Measurements from ENCODE around the gene ELMOD3. TPM values are rescaled to one million over a fixed set of nuclear protein-coding genes. Genes with fewer than 3 reads are reported as not detected.

ELMOD3 gene
- total RNA-seq, 4 donors from 2014 or later: 17.4 to 21.5 (median 18.3) TPM

DNA sequence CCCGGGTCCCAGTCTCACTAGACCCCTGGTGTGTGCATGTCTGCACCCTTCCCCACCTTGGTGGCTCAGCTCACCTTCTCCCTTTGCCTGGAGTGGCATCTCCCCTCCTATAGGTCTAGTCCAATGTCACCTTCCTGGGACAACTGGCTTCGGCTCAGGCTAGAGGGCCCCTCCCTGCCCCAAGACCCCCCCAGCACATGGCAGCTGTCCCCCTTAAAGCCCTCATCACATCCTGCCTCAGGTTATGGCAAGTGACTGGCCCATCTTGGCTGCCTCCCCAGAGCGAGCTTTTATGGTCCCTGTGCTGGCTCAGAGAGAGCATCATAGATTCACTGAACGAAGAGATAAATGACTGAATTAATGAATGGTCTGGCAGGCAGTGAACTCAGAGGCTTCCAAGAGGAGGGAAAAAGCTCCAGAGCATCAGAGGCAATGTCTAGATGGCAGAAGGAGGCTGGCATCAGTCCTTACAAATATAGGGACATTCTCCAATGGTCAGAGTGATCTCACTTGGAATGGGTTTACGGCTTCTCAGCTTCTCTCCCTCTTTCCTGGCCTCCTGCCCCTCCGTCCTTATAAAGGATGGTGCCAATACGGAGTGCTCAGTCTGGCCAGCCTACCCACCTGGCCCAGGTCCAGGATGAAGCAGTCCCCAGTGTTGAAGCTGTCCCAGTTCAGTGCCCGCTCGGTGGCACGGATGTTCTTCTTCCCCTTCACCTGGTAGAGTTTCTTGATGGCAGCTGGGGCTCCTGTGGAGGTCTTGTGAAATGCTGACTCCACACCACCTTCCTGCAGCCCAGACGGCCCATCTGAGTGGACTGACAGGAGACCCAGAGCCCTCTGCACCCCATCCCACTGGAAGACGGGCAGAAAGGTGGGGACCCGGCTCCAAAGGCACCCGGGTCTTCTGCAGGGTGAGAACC is 46.2 kb downstream of the ELMOD3 start:
- intact Hi-C loops (cut with DNase I): no loop called here
- WGBS: 57% methylated on average over 8 of the region's 14 CpGs
- no peak for DNase-seq (ENCODE audit: extremely low spot score)

DNA sequence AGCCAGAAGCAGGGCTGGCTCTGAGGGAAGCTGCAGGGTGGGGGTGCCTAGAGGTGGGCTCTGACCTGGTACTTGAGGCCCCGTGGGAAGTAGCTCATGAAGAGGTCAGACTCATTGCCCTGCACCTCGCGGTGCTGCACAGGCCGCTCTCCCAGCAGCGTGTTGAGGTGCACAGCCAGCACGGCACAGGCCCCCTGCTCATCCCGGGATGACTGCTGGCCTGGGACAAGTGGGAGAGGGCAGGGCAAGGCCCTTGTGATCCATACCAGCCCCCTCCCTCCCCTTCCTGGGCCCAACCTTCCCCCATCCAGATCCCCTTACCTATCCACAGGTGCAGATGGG is 46.9 kb downstream of the ELMOD3 start:
- TF ChIP-seq EP300 (IDR thresholded peaks at IDR 0.05): no peak
- TF ChIP-seq POLR2AphosphoS5 (IDR thresholded peaks at IDR 0.05): no peak
- TF ChIP-seq, protein P1, sequence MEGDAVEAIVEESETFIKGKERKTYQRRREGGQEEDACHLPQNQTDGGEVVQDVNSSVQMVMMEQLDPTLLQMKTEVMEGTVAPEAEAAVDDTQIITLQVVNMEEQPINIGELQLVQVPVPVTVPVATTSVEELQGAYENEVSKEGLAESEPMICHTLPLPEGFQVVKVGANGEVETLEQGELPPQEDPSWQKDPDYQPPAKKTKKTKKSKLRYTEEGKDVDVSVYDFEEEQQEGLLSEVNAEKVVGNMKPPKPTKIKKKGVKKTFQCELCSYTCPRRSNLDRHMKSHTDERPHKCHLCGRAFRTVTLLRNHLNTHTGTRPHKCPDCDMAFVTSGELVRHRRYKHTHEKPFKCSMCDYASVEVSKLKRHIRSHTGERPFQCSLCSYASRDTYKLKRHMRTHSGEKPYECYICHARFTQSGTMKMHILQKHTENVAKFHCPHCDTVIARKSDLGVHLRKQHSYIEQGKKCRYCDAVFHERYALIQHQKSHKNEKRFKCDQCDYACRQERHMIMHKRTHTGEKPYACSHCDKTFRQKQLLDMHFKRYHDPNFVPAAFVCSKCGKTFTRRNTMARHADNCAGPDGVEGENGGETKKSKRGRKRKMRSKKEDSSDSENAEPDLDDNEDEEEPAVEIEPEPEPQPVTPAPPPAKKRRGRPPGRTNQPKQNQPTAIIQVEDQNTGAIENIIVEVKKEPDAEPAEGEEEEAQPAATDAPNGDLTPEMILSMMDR (IDR thresholded peaks at IDR 0.05): no peak
- TF ChIP-seq POLR2A (IDR thresholded peaks at IDR 0.05; ENCODE audit: low read depth): no peak
- Histone ChIP-seq H3K27me3 (no peaks in the 10 kb centered on the region), H3K9me3 (peaks cover 0 to 5% (median 0%) of the 10 kb centered on the region in 4 donors), H3K36me3 (peaks cover 0 to 19% (median 0%) of the 10 kb centered on the region in 4 donors), H3K4me1 (peaks cover 0 to 15% (median 12%) of the 10 kb centered on the region in 4 donors), H3K27ac (replicated peaks in 1 of 4) (no peak overlapping the region), H3K4me3 (no peak overlapping the region)
- no peak for DNase-seq (ENCODE audit: extremely low spot score)
- intact Hi-C loops (cut with DNase I): no loop called here
- WGBS: no CpG with 5 or more reads among the region's 7 CpGs

More for the DNA sequence above, 46.2 kb downstream of the ELMOD3 start:
- TF ChIP-seq POLR2A (IDR thresholded peaks at IDR 0.05; ENCODE audit: low read depth) (no peak), EP300 (IDR thresholded peaks at IDR 0.05) (no peak), POLR2AphosphoS5 (IDR thresholded peaks at IDR 0.05) (no peak)
- TF ChIP-seq, protein P1 (IDR thresholded peaks at IDR 0.05): no peak
- no peaks in the 10 kb centered on the region for H3K27me3 ChIP-seq
- peaks cover 0 to 5% (median 0%) of the 10 kb centered on the region in 4 donors for H3K9me3 ChIP-seq
- H3K27ac ChIP-seq (replicated peaks in 1 of 4): no peak overlapping the region
- H3K36me3 ChIP-seq: peaks cover 0 to 19% (median 0%) of the 10 kb centered on the region in 4 donors
- H3K4me1 ChIP-seq: peaks cover 0 to 22% (median 18%) of the 10 kb centered on the region in 4 donors
- no peak overlapping the region for H3K4me3 ChIP-seq

GRCh38 chr2:85401844-85402243 is 47.3 kb downstream of the ELMOD3 start:
- WGBS: 86% methylated on average over 7 of the region's 8 CpGs
- H3K4me1 ChIP-seq: peaks cover 0 to 11% (median 7%) of the 10 kb centered on the region in 4 donors
- no peak for DNase-seq (ENCODE audit: extremely low spot score)

DNA sequence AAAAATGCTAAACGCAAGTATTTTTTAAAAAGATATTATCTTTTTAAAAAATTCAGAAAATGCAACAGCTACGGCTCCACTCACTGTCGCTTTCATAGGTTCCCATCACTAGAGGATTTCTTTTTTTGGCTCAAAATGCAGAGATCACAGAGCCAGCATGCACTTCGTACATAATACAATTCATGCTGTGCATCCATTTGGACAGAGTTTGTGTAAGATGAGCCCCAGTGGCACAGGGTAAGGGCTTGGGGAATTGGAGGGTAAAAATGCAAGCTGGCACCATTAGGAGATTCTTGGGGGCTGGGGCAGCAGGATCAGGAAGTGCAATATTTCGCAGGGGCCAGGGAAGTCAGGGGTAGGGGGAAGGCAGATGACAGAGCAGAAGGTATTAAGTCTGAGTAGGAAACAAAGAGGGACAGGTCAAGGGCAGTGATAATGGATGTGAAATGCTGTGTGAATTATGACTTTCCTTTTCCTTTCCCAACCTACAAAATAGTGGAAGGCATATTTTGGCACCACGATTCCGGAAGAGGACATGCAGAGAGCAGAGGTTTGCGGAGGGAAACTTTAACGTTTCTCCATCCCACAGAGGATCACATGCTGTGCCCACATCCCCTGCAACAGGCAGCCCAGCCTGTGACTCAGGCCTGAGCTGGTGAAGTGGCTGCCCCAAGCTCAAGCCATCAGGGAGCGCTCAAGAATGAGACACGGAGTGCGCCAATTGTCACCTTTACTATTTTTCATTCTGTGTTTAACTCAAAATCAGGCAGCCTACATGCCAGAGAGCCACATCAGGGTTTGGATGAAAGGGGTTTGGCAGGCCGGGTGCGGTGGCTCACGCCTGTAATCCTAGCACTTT is 50.9 kb downstream of the ELMOD3 start:
- TF ChIP-seq POLR2AphosphoS5 (IDR thresholded peaks at IDR 0.05) (peak in 1 of 2 donors; percentile 33), EP300 (IDR thresholded peaks at IDR 0.05) (no peak)
- no peaks in the 10 kb centered on the region for H3K27me3 ChIP-seq
- peak overlapping the region in 1 of 4 donors; percentile 44 for H3K27ac ChIP-seq (replicated peaks in 1 of 4)
- DNase-seq (ENCODE audit: extremely low spot score): no peak
- H3K4me1 ChIP-seq: peaks cover 0 to 24% (median 18%) of the 10 kb centered on the region in 4 donors
- peaks cover 0 to 5% (median 0%) of the 10 kb centered on the region in 4 donors for H3K9me3 ChIP-seq
- intact Hi-C loops (cut with DNase I): no loop called here
- no peak overlapping the region for H3K4me3 ChIP-seq
- peaks cover 0 to 9% (median 0%) of the 10 kb centered on the region in 4 donors for H3K36me3 ChIP-seq
- 65% methylated on average over 15 of the region's 15 CpGs for WGBS

More at GRCh38 chr2:85401844-85402243, 47.3 kb downstream of the ELMOD3 start:
- TF ChIP-seq EP300 (IDR thresholded peaks at IDR 0.05): no peak
- TF ChIP-seq, protein P1 (IDR thresholded peaks at IDR 0.05): no peak
- no peak for TF ChIP-seq POLR2A (IDR thresholded peaks at IDR 0.05; ENCODE audit: low read depth)
- TF ChIP-seq POLR2AphosphoS5 (IDR thresholded peaks at IDR 0.05): no peak
- Histone ChIP-seq H3K9me3 (peaks cover 0 to 5% (median 0%) of the 10 kb centered on the region in 4 donors), H3K4me3 (no peak overlapping the region), H3K36me3 (peaks cover 0 to 19% (median 0%) of the 10 kb centered on the region in 4 donors), H3K27ac (replicated peaks in 1 of 4) (no peak overlapping the region), H3K27me3 (no peaks in the 10 kb centered on the region)
- intact Hi-C loops (cut with DNase I): no loop called here
